H1 (cell line): ENCODE data around the gene POMT2. TPM values are rescaled to one million over a fixed set of nuclear protein-coding genes. Genes with fewer than 3 reads are reported as not detected.

Experiments used
- CTCF ChIA-PET: fragments of 300-600 bp; sonication (Branson Sonifier 250); formaldehyde crosslinking; loops from one replicate; lab custom pipeline; 2021; ENCODE audit not compliant: partially characterized antibody; lab: Charles Lee
- POLR2A ChIA-PET: fragments of 300-600 bp; sonication (Branson Sonifier 250); formaldehyde crosslinking; loops from one replicate; lab custom pipeline; 2021; ENCODE audit warnings: inconsistent platforms; ENCODE audit not compliant: partially characterized antibody; lab: Charles Lee
- DNase-seq, 2 experiments: peaks; one replicate each; pipeline versions ENCODE4 v3.0.0 to v3.0.0-alpha.2; 2010 to 2022; ENCODE audit warnings: low spot score in 2 of 2, low read depth in 1 of 2, mixed read lengths in 1 of 2
- FAIRE-seq: peaks from 2 replicates; lab custom pipeline; 2011; peaks lifted over from hg19 to GRCh38; lab: Jason Lieb, UNC
- H2AFZ ChIP-seq: 2 replicates; pipeline ENCODE4 v1.8.1; 2012; ENCODE audit warnings: low read length, inconsistent platforms
- H2AK5ac ChIP-seq: 2 replicates; pipeline ENCODE4 v1.6.1; 2013; ENCODE audit warnings: low read depth, low read length
- H2BK120ac ChIP-seq: replicated peaks from 2 replicates; pipeline ENCODE3; 2013; ENCODE audit warnings: low read depth, low read length, inconsistent platforms
- H2BK12ac ChIP-seq: 2 replicates; pipeline ENCODE4 v1.6.1; 2013; ENCODE audit warnings: low read depth, low read length
- H2BK15ac ChIP-seq: 2 replicates; pipeline ENCODE4 v1.6.1; 2013; ENCODE audit warnings: low read length
- H2BK20ac ChIP-seq: 2 replicates; pipeline ENCODE4 v1.6.1; 2013; ENCODE audit warnings: low read length
- H2BK5ac ChIP-seq: 2 replicates; pipeline ENCODE4 v1.6.1; 2013; ENCODE audit warnings: low read depth, low read length
- H3K14ac ChIP-seq: 2 replicates; pipeline ENCODE4 v1.6.1; 2013; ENCODE audit warnings: inconsistent platforms; ENCODE audit not compliant: insufficient read length
- H3K18ac ChIP-seq: 2 replicates; pipeline ENCODE4 v1.6.1; 2013; ENCODE audit warnings: low read length; ENCODE audit errors: extremely low read depth
- H3K23ac ChIP-seq: 2 replicates; pipeline ENCODE4 v1.6.1; 2013; ENCODE audit warnings: inconsistent platforms; ENCODE audit not compliant: insufficient read length
- H3K23me2 ChIP-seq: 2 replicates; pipeline ENCODE4 v1.6.1; 2013; ENCODE audit warnings: low read depth, low read length
- H3K27ac ChIP-seq: 2 replicates; pipeline ENCODE4 v1.6.1; 2011; ENCODE audit warnings: low read depth, low read length, inconsistent platforms
- H3K27me3 ChIP-seq, 4 experiments: replicated peaks in 1 of 4; 1 replicate in 1 of 4; 2 replicates in 3 of 4; pipeline versions ENCODE4 v1.6.1 to v1.8.1; 2011 to 2013; ENCODE audit warnings: low read length in 3 of 4, mild to moderate bottlenecking in 3 of 4, inconsistent platforms in 2 of 4, mixed read lengths in 2 of 4, moderate library complexity in 1 of 4; ENCODE audit not compliant: control insufficient read depth in 3 of 4, insufficient read depth in 3 of 4; ENCODE audit errors: extremely low read depth in 1 of 4
- H3K36me3 ChIP-seq, 4 experiments: 2 replicates each; pipeline versions ENCODE4 v1.6.1 to v1.8.1; 2011 to 2013; ENCODE audit warnings: mild to moderate bottlenecking in 4 of 4, low read length in 3 of 4, moderate library complexity in 2 of 4, control low read depth in 1 of 4, inconsistent platforms in 1 of 4; ENCODE audit not compliant: insufficient read depth in 4 of 4, control insufficient read depth in 2 of 4
- H3K4ac ChIP-seq: replicated peaks from 2 replicates; pipeline ENCODE3; 2013; ENCODE audit warnings: low read length, low read depth, mixed read lengths, inconsistent platforms; ENCODE audit not compliant: insufficient read length
- H3K4me1 ChIP-seq, 4 experiments: replicated peaks in 1 of 4; 1 replicate in 1 of 4; 2 replicates in 3 of 4; pipeline versions ENCODE4 v1.6.1 to v1.8.1; 2011 to 2013; ENCODE audit warnings: low read length in 3 of 4, inconsistent platforms in 2 of 4, mixed read lengths in 1 of 4; ENCODE audit not compliant: insufficient read depth in 4 of 4, control insufficient read depth in 3 of 4
- H3K4me2 ChIP-seq, 2 experiments: 2 replicates each; pipeline versions ENCODE4 v1.6.1 to v1.8.1; 2011 to 2013; ENCODE audit warnings: low read depth in 2 of 2, low read length in 2 of 2, control low read depth in 1 of 2, inconsistent platforms in 1 of 2, mild to moderate bottlenecking in 1 of 2; ENCODE audit not compliant: insufficient read depth in 1 of 2
- H3K4me3 ChIP-seq, 4 experiments: fragments of 200-600, 300-600 bp in 1 of 4; sonication (generic), shearing (Covaris generic), sonication (Bioruptor Twin) in 1 of 4; 2 replicates each; pipeline versions ENCODE4 v1.5.1 to v1.8.1; 2011 to 2016; ENCODE audit warnings: low read length in 4 of 4, low read depth in 3 of 4, control low read depth in 2 of 4, inconsistent platforms in 2 of 4, mild to moderate bottlenecking in 2 of 4, mixed read lengths in 1 of 4, moderate library complexity in 1 of 4; ENCODE audit not compliant: insufficient read depth in 2 of 4; ENCODE audit errors: extremely low read depth in 1 of 4
- H3K56ac ChIP-seq: replicated peaks from 2 replicates; pipeline ENCODE3; 2013; ENCODE audit warnings: low read depth, mild to moderate bottlenecking, mixed read lengths, low read length, inconsistent platforms; ENCODE audit not compliant: insufficient read length
- H3K79me1 ChIP-seq: 2 replicates; pipeline ENCODE4 v1.6.1; 2013; ENCODE audit warnings: low read depth, low read length, control low read depth
- H3K79me2 ChIP-seq, 2 experiments: 2 replicates each; pipeline versions ENCODE4 v1.6.1 to v1.8.1; 2012 to 2013; ENCODE audit warnings: low read length in 2 of 2, mild to moderate bottlenecking in 2 of 2, inconsistent platforms in 1 of 2; ENCODE audit not compliant: insufficient read depth in 2 of 2, control insufficient read depth in 1 of 2
- H3K9ac ChIP-seq, 4 experiments: replicated peaks in 1 of 4; 1 replicate in 1 of 4; 2 replicates in 3 of 4; pipeline versions ENCODE4 v1.6.1 to v1.8.1; 2011 to 2013; ENCODE audit warnings: low read depth in 3 of 4, low read length in 3 of 4, control low read depth in 2 of 4, mild to moderate bottlenecking in 2 of 4, moderate library complexity in 2 of 4, inconsistent platforms in 1 of 4; ENCODE audit errors: extremely low read depth in 1 of 4
- H3K9me3 ChIP-seq, 2 experiments: 2 replicates each; pipeline versions ENCODE4 v1.6.1 to v1.8.1; 2012 to 2013; ENCODE audit warnings: mild to moderate bottlenecking in 2 of 2, moderate library complexity in 2 of 2, control low read depth in 1 of 2, inconsistent platforms in 1 of 2, low read depth in 1 of 2, low read length in 1 of 2, mixed read lengths in 1 of 2; ENCODE audit not compliant: insufficient read depth in 2 of 2
- H4K20me1 ChIP-seq, 2 experiments: replicated peaks in 1 of 2; 2 replicates each; pipeline versions ENCODE3 to v1.8.1; 2011 to 2013; ENCODE audit warnings: inconsistent platforms in 2 of 2, low read length in 2 of 2, mild to moderate bottlenecking in 1 of 2; ENCODE audit not compliant: insufficient read depth in 2 of 2, control insufficient read depth in 1 of 2
- H4K5ac ChIP-seq: 2 replicates; pipeline ENCODE4 v1.6.1; 2013; ENCODE audit warnings: low read length, low read depth, mixed read lengths, inconsistent platforms; ENCODE audit not compliant: insufficient read length
- H4K8ac ChIP-seq: 2 replicates; pipeline ENCODE4 v1.8.0; 2013; ENCODE audit warnings: mild to moderate bottlenecking, moderate library complexity, low read length, inconsistent platforms; ENCODE audit not compliant: insufficient read depth; ENCODE audit errors: extremely low read depth
- H4K91ac ChIP-seq: replicated peaks from 2 replicates; pipeline ENCODE3; 2013; ENCODE audit warnings: low read length, mixed read lengths, inconsistent platforms; ENCODE audit not compliant: insufficient read length
- CBX8 ChIP-seq: fragments of 300-800, 300-1000 bp; sonication (generic); IDR thresholded peaks from 2 replicates; pipeline ENCODE4 v1.7.1; 2016; ENCODE audit warnings: low read depth, low read length, borderline replicate concordance
- EGR1 ChIP-seq: IDR thresholded peaks from 2 replicates; pipeline ENCODE4 v1.6.1; 2011; ENCODE audit warnings: low read depth, low read length, borderline replicate concordance
- EP300 ChIP-seq, 2 experiments: IDR thresholded peaks; 1 replicate in 1 of 2; 2 replicates in 1 of 2; pipeline ENCODE4 v1.6.1; 2011 to 2012; ENCODE audit warnings: low read depth in 2 of 2, low read length in 2 of 2, mild to moderate bottlenecking in 2 of 2, borderline replicate concordance in 1 of 2, inconsistent platforms in 1 of 2, moderate library complexity in 1 of 2
- EZH2 ChIP-seq: fragments of 200-600 bp; sonication (generic); IDR thresholded peaks from 2 replicates; pipeline ENCODE4 v1.7.1; 2012; ENCODE audit warnings: low read depth, mild to moderate bottlenecking, moderate library complexity, low read length, inconsistent platforms; ENCODE audit not compliant: severe bottlenecking
- HDAC2 ChIP-seq, 2 experiments: fragments of 300-600 bp in 1 of 2; sonication (generic) in 1 of 2; IDR thresholded peaks; 2 replicates each; pipeline ENCODE4 v1.6.1; 2011 to 2012; ENCODE audit warnings: low read depth in 2 of 2, low read length in 2 of 2, mild to moderate bottlenecking in 2 of 2, moderate library complexity in 2 of 2, borderline replicate concordance in 1 of 2, inconsistent platforms in 1 of 2
- JUN ChIP-seq: IDR thresholded peaks from 2 replicates; pipeline ENCODE4 v1.6.1; 2011; ENCODE audit warnings: low read depth, mild to moderate bottlenecking, improper control_type of control experiment, low read length
- KDM4A ChIP-seq: IDR thresholded peaks from one replicate; pipeline ENCODE4 v1.7.1; 2012; ENCODE audit warnings: low read depth, mild to moderate bottlenecking, moderate library complexity, low read length, inconsistent platforms; ENCODE audit not compliant: severe bottlenecking
- PHF8 ChIP-seq: fragments of 200-600 bp; sonication (generic); conservative IDR thresholded peaks from 2 replicates; pipeline ENCODE4 v1.7.1; 2012; ENCODE audit warnings: low read depth, mild to moderate bottlenecking, inconsistent platforms, low read length, moderate library complexity
- POLR2AphosphoS5 ChIP-seq: IDR thresholded peaks from 2 replicates; pipeline ENCODE4 v1.6.1; 2011; ENCODE audit warnings: low read depth, low read length
- SP1 ChIP-seq: IDR thresholded peaks from 2 replicates; pipeline ENCODE4 v1.6.1; 2011; ENCODE audit warnings: low read depth, low read length
- SRF ChIP-seq: IDR thresholded peaks from 2 replicates; pipeline ENCODE4 v1.6.1; 2011; ENCODE audit warnings: mild to moderate bottlenecking, low read depth, low read length, moderate library complexity
- ZNF274 ChIP-seq: IDR thresholded peaks from 2 replicates; pipeline ENCODE4 v1.7.0; 2012; ENCODE audit warnings: low read length, borderline replicate concordance; ENCODE audit errors: extremely low read depth
- WGBS, 2 experiments: shearing (Covaris generic) in 1 of 2; methylation state at CpG; one replicate each; pipeline versions ENCODE4 v1.1.6 to v1.1.7; 2013 to 2015; ENCODE audit warnings: low lambda C conversion rate in 2 of 2, mixed read lengths in 2 of 2, inconsistent platforms in 1 of 2, low coverage in 1 of 2, missing lambda C conversion rate in 1 of 2; ENCODE audit not compliant: insufficient replicate concordance in 2 of 2, insufficient coverage in 1 of 2, insufficient read length in 1 of 2; ENCODE audit errors: extremely low coverage in 1 of 2, missing lambda C conversion rate in 1 of 2; 5-methylcytosine and 5-hydroxymethylcytosine counted together
- polyA plus RNA-seq, 7 experiments: library from polyadenylated mRNA; depleted of rRNA in 3 of 7; stranded (reverse) in 5 of 7; unstranded in 2 of 7; fragments of >200 nt in 5 of 7; fragments of 200-250 nt in 2 of 7; gene quantifications; 1 replicate in 5 of 7; 2 replicates in 1 of 7; 4 replicates in 1 of 7; pipeline versions ENCODE4 v1.2.1 to v1.2.3, GENCODE V29; 2011 to 2013; ENCODE audit warnings: missing spikeins in 2 of 7, mixed read lengths in 2 of 7
- total RNA-seq: library from RNA; stranded (reverse); fragmentation: NEBNext Ultra II Directional; extraction: Animal tissue kit (Norgen Biotek cat#: 25700); gene quantifications from 2 replicates; pipeline ENCODE4 v1.2.1, GENCODE V29; 2021
- TF ChIP-seq, protein P1 (sequence below): IDR thresholded peaks from 2 replicates; pipeline ENCODE4 v1.6.1; 2011; ENCODE audit warnings: low read depth, mild to moderate bottlenecking, low read length; ENCODE audit not compliant: insufficient read depth

Gene POMT2
- total and polyA plus RNA-seq, 2 of the 8 experiments (the other 6 are each of a cell fraction or from before 2014, with no cell fraction given), result 20.8 to 44.9 TPM

GRCh38 chr14:77329872-77330271 is 9.2 kb upstream of the POMT2 start:
- Histone ChIP-seq H2BK20ac (no peak overlapping the region), H3K56ac (no peak overlapping the region), H3K27ac (no peak overlapping the region), H2BK5ac (no peak overlapping the region), H3K14ac (no peak overlapping the region), H3K23ac (no peak overlapping the region), H3K79me2 (no peaks in the 10 kb centered on the region), H4K20me1 (no peaks in the 10 kb centered on the region), H4K91ac (no peak overlapping the region), H3K9me3 (no peaks in the 10 kb centered on the region), H3K36me3 (no peaks in the 10 kb centered on the region), H3K18ac (no peak overlapping the region), H3K4me2 (no peak overlapping the region), H3K4me1 (peaks cover 0 to 2% (median 0%) of the 10 kb centered on the region in 4 experiments; a peak in 3 of 7 replicates), H2BK12ac (no peak overlapping the region), H3K27me3 (no peaks in the 10 kb centered on the region), H3K23me2 (no peaks in the 10 kb centered on the region), H4K5ac (no peak overlapping the region), H2BK15ac (no peak overlapping the region), H3K4ac (no peak overlapping the region), H2BK120ac (no peak overlapping the region), H3K79me1 (no peaks in the 10 kb centered on the region), H4K8ac (no peak overlapping the region), H2AK5ac (no peak overlapping the region), H2AFZ (no peak overlapping the region), H3K9ac (no peak overlapping the region), H3K4me3 (no peak overlapping the region)
- WGBS, 2 experiments, result 90% methylated on average over 7 of the region's 7 CpGs; no CpG with 5 or more reads in 1 of the 2 experiments
- FAIRE-seq (no peak), DNase-seq (no peak)
- ChIA-PET POLR2A (interaction anchor here (0.8 to 2.9 kb wide), 2 partner anchors 9 to 11 kb away, joined by 3 to 14 read pairs; partner anchors contain the start of genes GSTZ1 and POMT2), CTCF (interaction anchor here (0.6 to 2.3 kb wide), 9 partner anchors 9 to 178 kb away, joined by 3 to 12 read pairs (median 4); partner anchors contain the start of genes GSTZ1 and POMT2)
- TF ChIP-seq POLR2AphosphoS5 (no peak), JUN (no peak), HDAC2 (IDR thresholded peaks at IDR 0.05; ENCODE audit: borderline replicate concordance in 1 of 2, low read depth in 2 of 2, low read length in 2 of 2) (no peak), SP1 (no peak), EGR1 (no peak), EZH2 (no peak), EP300 (IDR thresholded peaks at IDR 0.05; ENCODE audit: borderline replicate concordance in 1 of 2, low read depth in 2 of 2, low read length in 2 of 2) (no peak), PHF8 (no peak), SRF (no peak), ZNF274 (no peak), CBX8 (no peak), KDM4A (no peak)
- TF ChIP-seq, protein P1, sequence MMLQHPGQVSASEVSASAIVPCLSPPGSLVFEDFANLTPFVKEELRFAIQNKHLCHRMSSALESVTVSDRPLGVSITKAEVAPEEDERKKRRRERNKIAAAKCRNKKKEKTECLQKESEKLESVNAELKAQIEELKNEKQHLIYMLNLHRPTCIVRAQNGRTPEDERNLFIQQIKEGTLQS, result no peak
